Endometrial microvascular endothelial cells (primary cell): ENCODE results near the gene ZNF358. TPM values are rescaled to one million over a fixed set of nuclear protein-coding genes. Genes with fewer than 3 reads are reported as not detected.

Experiments
- in situ Hi-C: cut with HindIII; loops from 2 replicates; pipeline ENCODE4 v1.10.0; 2017; ENCODE audit warnings: low sequenced_read_pairs, low pct_unique_long_range_greater_than_20kb; ENCODE audit errors: inconsistent ontology term
- total RNA-seq: library from RNA; depleted of rRNA; stranded (reverse); fragments of >200 nt; gene quantifications from one replicate; pipeline ENCODE4 v1.2.3, GENCODE V29; 2015; ENCODE audit errors: inconsistent ontology term

The ZNF358 gene
- total RNA-seq, 1 donor from 2014 or later: 25.4 TPM

- in situ Hi-C loops: no loop called here
Measured at GRCh38 chr19:7516333-7516732, 430 bp downstream of the ZNF358 start.

- in situ Hi-C loops: no loop called here
Measured at GRCh38 chr19:7516878-7517277, 975 bp downstream of the ZNF358 start.

GRCh38 chr19:7519361-7520130 lies 3.6 kb downstream of the ZNF358 start:
- in situ Hi-C loops: no loop called here

- in situ Hi-C loops: no loop called here
Measured at GRCh38 chr19:7520131-7521051, 4.5 kb downstream of the ZNF358 start.

GRCh38 chr19:7521551-7522071 lies 5.7 kb downstream of the ZNF358 start:
- in situ Hi-C loops: no loop called here

- in situ Hi-C loops: no loop called here
Measured at GRCh38 chr19:7522072-7522922, 6.4 kb downstream of the ZNF358 start, which contains the start of gene MCOLN1. MCOLN1 (plus strand) TSS chr19:7522624; CDS start chr19:7522751, 127 bp downstream.

- in situ Hi-C loops: no loop called here
Measured at GRCh38 chr19:7522923-7523667, 7.2 kb downstream of the ZNF358 start.

GRCh38 chr19:7524523-7524922 lies 8.6 kb downstream of the ZNF358 start:
- in situ Hi-C loops: no loop called here

GRCh38 chr19:7524992-7525739 lies 9.3 kb downstream of the ZNF358 start:
- in situ Hi-C loops: no loop called here

GRCh38 chr19:7526059-7526929 lies 10.4 kb downstream of the ZNF358 start:
- in situ Hi-C loops: no loop called here

- in situ Hi-C loops: no loop called here
Measured at GRCh38 chr19:7527516-7528191, 11.8 kb downstream of the ZNF358 start.

GRCh38 chr19:7528192-7528519 lies 12.3 kb downstream of the ZNF358 start:
- in situ Hi-C loops: no loop called here

- in situ Hi-C loops: no loop called here
Measured at GRCh38 chr19:7528522-7529245, 12.8 kb downstream of the ZNF358 start.

GRCh38 chr19:7529246-7529600 lies 13.3 kb downstream of the ZNF358 start:
- in situ Hi-C loops: no loop called here

- in situ Hi-C loops: no loop called here
Measured at GRCh38 chr19:7529610-7530490, 13.9 kb downstream of the ZNF358 start.
